ENCODE data around the gene OSBPL2.

Gene OSBPL2

GRCh38 chr20:62314711-62315302, 76.5 kb downstream of the OSBPL2 start:
- DNase-seq (ENCODE audit: low read depth, low spot score): no peak
- no peak overlapping the region for H3K4me3 ChIP-seq (ENCODE audit: low read length)

- no peak overlapping the region for H3K4me3 ChIP-seq (ENCODE audit: low read length)
- DNase-seq (ENCODE audit: low read depth, low spot score): no peak
Observed at GRCh38 chr20:62315773-62316172, 77.5 kb downstream of the OSBPL2 start.

GRCh38 chr20:62316331-62317166, 78.2 kb downstream of the OSBPL2 start:
- H3K4me3 ChIP-seq (ENCODE audit: low read length): no peak overlapping the region
- DNase-seq (ENCODE audit: low read depth, low spot score): no peak

GRCh38 chr20:62317167-62317655, 78.9 kb downstream of the OSBPL2 start:
- DNase-seq (ENCODE audit: low read depth, low spot score): no peak
- H3K4me3 ChIP-seq (ENCODE audit: low read length): no peak overlapping the region

- DNase-seq (ENCODE audit: low read depth, low spot score): no peak
- H3K4me3 ChIP-seq (ENCODE audit: low read length): no peak overlapping the region
Observed at GRCh38 chr20:62318400-62319345, 80.4 kb downstream of the OSBPL2 start.

GRCh38 chr20:62319346-62319909, 81.1 kb downstream of the OSBPL2 start:
- no peak overlapping the region for H3K4me3 ChIP-seq (ENCODE audit: low read length)
- no peak for DNase-seq (ENCODE audit: low read depth, low spot score)

- no peak overlapping the region for H3K4me3 ChIP-seq (ENCODE audit: low read length)
- no peak for DNase-seq (ENCODE audit: low read depth, low spot score)
Observed at GRCh38 chr20:62320581-62321354, 82.4 kb downstream of the OSBPL2 start.

GRCh38 chr20:62321521-62321948, 83.2 kb downstream of the OSBPL2 start:
- H3K4me3 ChIP-seq (ENCODE audit: low read length): no peak overlapping the region
- DNase-seq (ENCODE audit: low read depth, low spot score): no peak

- no peak overlapping the region for H3K4me3 ChIP-seq (ENCODE audit: low read length)
- no peak for DNase-seq (ENCODE audit: low read depth, low spot score)
Observed at GRCh38 chr20:62321975-62322374, 83.7 kb downstream of the OSBPL2 start.

GRCh38 chr20:62322492-62323041, 84.2 kb downstream of the OSBPL2 start:
- DNase-seq (ENCODE audit: low read depth, low spot score): no peak
- no peak overlapping the region for H3K4me3 ChIP-seq (ENCODE audit: low read length)

GRCh38 chr20:62323146-62323979, 85.0 kb downstream of the OSBPL2 start:
- no peak for DNase-seq (ENCODE audit: low read depth, low spot score)
- no peak overlapping the region for H3K4me3 ChIP-seq (ENCODE audit: low read length)

GRCh38 chr20:62323980-62324906, 85.9 kb downstream of the OSBPL2 start:
- H3K4me3 ChIP-seq (ENCODE audit: low read length): no peak overlapping the region
- no peak for DNase-seq (ENCODE audit: low read depth, low spot score)

- DNase-seq (ENCODE audit: low read depth, low spot score): no peak
- H3K4me3 ChIP-seq (ENCODE audit: low read length): no peak overlapping the region
Observed at GRCh38 chr20:62325172-62325905, 87.0 kb downstream of the OSBPL2 start.

GRCh38 chr20:62326559-62326958, 88.2 kb downstream of the OSBPL2 start:
- no peak overlapping the region for H3K4me3 ChIP-seq (ENCODE audit: low read length)
- no peak for DNase-seq (ENCODE audit: low read depth, low spot score)

GRCh38 chr20:62326959-62327725, 88.8 kb downstream of the OSBPL2 start:
- H3K4me3 ChIP-seq (ENCODE audit: low read length): no peak overlapping the region
- no peak for DNase-seq (ENCODE audit: low read depth, low spot score)
